K562 (cell line): Measurements from ENCODE around the gene ARHGDIB. TPM values are rescaled to one million over a fixed set of nuclear protein-coding genes. Genes with fewer than 3 reads are reported as not detected.

ENCODE experiments used
- ATAC-seq: fragments of 200-7000 bp; cut with Tn5 transposase; 3 replicates; pipeline ENCODE4 v1.9.1; 2020; ENCODE audit warnings: moderate library complexity
- BruUV-seq: library from RNA; stranded (reverse); fragments of 400-500 nt; replicated peaks from 2 replicates; lab custom pipeline; 2021; lab: Mats Ljungman, UMichigan
- CTCF ChIA-PET: fragments of 300-600 bp; formaldehyde crosslinking; extraction: SDS; loops from one replicate; lab custom pipeline; 2021; ENCODE audit warnings: low intra/inter-chr PET ratio; lab: Yijun Ruan, JAX
- POLR2A ChIA-PET: fragments of 300-600, 350-650 bp; sonication (Branson Sonifier 250); formaldehyde crosslinking; extraction: SDS; loops from one replicate; lab custom pipeline; 2021; ENCODE audit warnings: antibody characterized with exemption, inconsistent platforms; lab: Yijun Ruan, JAX
- DNase-seq, 4 experiments: peaks; one replicate each; pipeline versions ENCODE4 v3.0.0 to v3.0.0-alpha.2; 2011 to 2018; ENCODE audit warnings: low spot score in 3 of 4, mixed read lengths in 3 of 4; ENCODE audit errors: extremely low read depth in 1 of 4
- FAIRE-seq: peaks from 2 replicates; lab custom pipeline; 2011; peaks lifted over from hg19 to GRCh38; lab: Jason Lieb, UNC
- H2AFZ ChIP-seq: 2 replicates; pipeline ENCODE4 v1.6.0; 2011; ENCODE audit warnings: low read depth, low read length, control low read depth, inconsistent platforms
- H3K27ac ChIP-seq: fragments of 200-600 bp; 3 replicates; pipeline ENCODE4 v1.8.0; 2011; ENCODE audit warnings: low read depth, mild to moderate bottlenecking, control low read depth, inconsistent platforms, low read length, moderate library complexity, mixed read lengths; ENCODE audit errors: extremely low read depth
- H3K27me3 ChIP-seq, 2 experiments: fragments of 300-600 bp in 1 of 2; 2 replicates in 1 of 2; 3 replicates in 1 of 2; pipeline versions ENCODE4 v1.6.0 to v1.8.0; 2011; ENCODE audit warnings: inconsistent platforms in 2 of 2, low read length in 2 of 2, mild to moderate bottlenecking in 1 of 2, mixed read lengths in 1 of 2, moderate library complexity in 1 of 2; ENCODE audit not compliant: control insufficient read depth in 2 of 2, insufficient read depth in 2 of 2
- H3K36me3 ChIP-seq: fragments of 300-600 bp; 3 replicates; pipeline ENCODE4 v1.8.0; 2011; ENCODE audit warnings: mild to moderate bottlenecking, low read length, inconsistent platforms; ENCODE audit not compliant: control insufficient read depth, insufficient read depth
- H3K4me1 ChIP-seq, 2 experiments: fragments of 200-600 bp in 1 of 2; replicated peaks in 1 of 2; 2 replicates in 1 of 2; 3 replicates in 1 of 2; pipeline versions ENCODE4 v1.5.1 to v1.8.0; 2011; ENCODE audit warnings: inconsistent platforms in 2 of 2, low read length in 2 of 2, mild to moderate bottlenecking in 1 of 2, mixed read lengths in 1 of 2, moderate library complexity in 1 of 2; ENCODE audit not compliant: control insufficient read depth in 2 of 2, insufficient read depth in 2 of 2
- H3K4me2 ChIP-seq: 2 replicates; pipeline ENCODE4 v1.6.1; 2011; ENCODE audit warnings: low read length, control low read depth, inconsistent platforms, mixed read lengths; ENCODE audit not compliant: insufficient read depth
- H3K4me3 ChIP-seq: fragments of 200-600 bp; sonication (generic), shearing (Covaris generic); 2 replicates; pipeline ENCODE4 v1.5.1; 2016; ENCODE audit warnings: control low read depth, inconsistent platforms
- H3K79me2 ChIP-seq: fragments of 200-600 bp; 3 replicates; pipeline ENCODE4 v1.8.0; 2011; ENCODE audit warnings: low read length, inconsistent platforms; ENCODE audit not compliant: control insufficient read depth, insufficient read depth
- H3K9ac ChIP-seq, 2 experiments: 2 replicates each; pipeline versions ENCODE4 v1.6.0 to v1.6.1; 2011; ENCODE audit warnings: low read depth in 2 of 2, low read length in 2 of 2, control low read depth in 1 of 2, inconsistent platforms in 1 of 2, mild to moderate bottlenecking in 1 of 2, mixed read lengths in 1 of 2; ENCODE audit not compliant: insufficient read depth in 1 of 2
- H3K9me1 ChIP-seq: one replicate; pipeline ENCODE4 v1.6.0; 2011; ENCODE audit warnings: inconsistent platforms, mild to moderate bottlenecking, low read length, moderate library complexity; ENCODE audit not compliant: control insufficient read depth, insufficient read depth
- H3K9me3 ChIP-seq: replicated peaks from 2 replicates; pipeline ENCODE4 v1.5.1; 2011; ENCODE audit warnings: low read depth, low read length, inconsistent platforms; ENCODE audit not compliant: control insufficient read depth, insufficient read depth
- H4K20me1 ChIP-seq: replicated peaks from 2 replicates; pipeline ENCODE4 v1.6.1; 2011; ENCODE audit warnings: low read length, inconsistent platforms, mixed read lengths; ENCODE audit not compliant: control insufficient read depth, insufficient read depth
- HNRNPUL1 ChIP-seq: fragments of 200-400 bp; formaldehyde crosslinking; IDR thresholded peaks from 2 replicates; pipeline ENCODE4 v1.6.1; 2017; ENCODE audit warnings: low read length
- PHF8 ChIP-seq: fragments of 200-600 bp; sonication (generic); IDR thresholded peaks from 2 replicates; pipeline ENCODE4 v1.6.1; 2012; ENCODE audit warnings: mixed run types, mild to moderate bottlenecking, inconsistent platforms, low read length, moderate library complexity, borderline replicate concordance
- SNAPC5 ChIP-seq: fragments of 250-450 bp; sonication (Bioruptor Pico); IDR thresholded peaks from 2 replicates; pipeline ENCODE4 v1.8.0; 2021; ENCODE audit warnings: moderate library complexity, mild to moderate bottlenecking, inconsistent platforms
- ZNF609 ChIP-seq: sonication (generic); formaldehyde crosslinking; IDR thresholded peaks from 2 replicates; pipeline ENCODE4 v1.8.1; 2023; ENCODE audit warnings: missing genetic modification reagents, mild to moderate bottlenecking, borderline replicate concordance
- in situ Hi-C: fragments of 300-500 bp; cut with MboI; formaldehyde crosslinking; loops from 4 replicates; pipeline ENCODE4 v1.15.0; 2018; ENCODE audit warnings: inconsistent platforms, mixed read lengths
- intact Hi-C: fragments of 100-400 bp; cut with micrococcal nuclease; formaldehyde crosslinking; loops from 2 replicates; pipeline ENCODE4 v1.14.2; 2022
- polyA plus RNA-seq, 8 experiments: library from polyadenylated mRNA; depleted of rRNA in 4 of 8; stranded (reverse) in 5 of 8; unstranded in 3 of 8; fragments of >200 nt; fragmentation: Nextera tagmentation in 2 of 8; fragmentation: Illumina TruSeq in 1 of 8; extraction: Ambion mirVana in 2 of 8; extraction: Trizol in 1 of 8; gene quantifications; 2 replicates each; pipeline versions ENCODE4 v1.2.1 to v1.2.3, GENCODE V29; 2011 to 2014; ENCODE audit warnings: inconsistent platforms in 1 of 8, missing spikeins in 1 of 8
- total RNA-seq, 7 experiments: library from RNA; depleted of rRNA in 6 of 7; stranded (reverse); fragments of >200 nt in 6 of 7; fragmentation: Illumina TruSeq in 2 of 7; extraction: Trizol in 2 of 7; gene quantifications; 2 replicates each; pipeline versions ENCODE4 v1.2.1 to v1.2.3, GENCODE V29; 2011 to 2021; ENCODE audit warnings: low replicate concordance in 1 of 7

ARHGDIB gene
- total and polyA plus RNA-seq, 9 of the 15 experiments (the other 6 are each of a cell fraction or from before 2014, with no cell fraction given): 9.5 to 204 (median 116) TPM

- no peak for TF ChIP-seq ZNF609
- TF ChIP-seq, all 486 proteins: peak for 0
These were observed 30.0 kb downstream of the ARHGDIB start (continued) for GRCh38 chr12:14931359-14931758.

- no TSS peak for BruUV-seq
- H3K36me3 ChIP-seq: no peaks in the 10 kb centered on the region
- in situ Hi-C loops: no loop called here
- H4K20me1 ChIP-seq: no peaks in the 10 kb centered on the region
- H3K4me2 ChIP-seq: no peak overlapping the region
- CTCF ChIA-PET: interaction anchor here (1.3 kb wide), 1 partner anchor 66 kb away, joined by 4 read pairs; no protein-coding TSS in a partner anchor
- H3K79me2 ChIP-seq: no peaks in the 10 kb centered on the region
- no peak overlapping the region for H3K4me3 ChIP-seq
- no peak for DNase-seq
- TF ChIP-seq PHF8: no peak
- no peak for TF ChIP-seq HNRNPUL1
- no peak for TF ChIP-seq SNAPC5
- TF ChIP-seq, all 486 proteins: peak for 0
- intact Hi-C loops: no loop called here
- H3K27ac ChIP-seq: no peak overlapping the region
- no peaks in the 10 kb centered on the region for H3K4me1 ChIP-seq
- H3K9ac ChIP-seq: no peak overlapping the region
- no peak overlapping the region for H2AFZ ChIP-seq
- no peaks in the 10 kb centered on the region for H3K9me1 ChIP-seq
- FAIRE-seq (no peak), ATAC-seq (no peak)
- H3K27me3 ChIP-seq: no peaks in the 10 kb centered on the region
- no peaks in the 10 kb centered on the region for H3K9me3 ChIP-seq
- POLR2A ChIA-PET: no interaction called here
These were observed 31.1 kb downstream of the ARHGDIB start for GRCh38 chr12:14930299-14930698.
